WTC11 (cell line): Measurements from ENCODE around the gene PHF11. TPM values are rescaled to one million over a fixed set of nuclear protein-coding genes. Genes with fewer than 3 reads are reported as not detected.

Source experiments
- ATAC-seq: fragments of 200-7000 bp; cut with Tn5 transposase; 2 replicates; pipeline ENCODE4 v1.10.0; 2021; ENCODE audit warnings: mild to moderate bottlenecking, moderate library complexity
- CTCF ChIA-PET: fragments of 300-600 bp; sonication (Branson Sonifier 250); formaldehyde crosslinking; loops from one replicate; lab custom pipeline; 2021; ENCODE audit warnings: antibody characterized with exemption; lab: Charles Lee
- POLR2A ChIA-PET: fragments of 350-600 bp; sonication (Branson Sonifier 250); formaldehyde crosslinking; loops from one replicate; lab custom pipeline; 2021; ENCODE audit warnings: antibody characterized with exemption; lab: Charles Lee
- DNase-seq: peaks from one replicate; pipeline ENCODE4 v3.0.0; 2021; ENCODE audit warnings: low spot score
- H3K27ac Mint-ChIP-seq: 2 replicates; pipeline ENCODE4 v1.8.0; 2021; ENCODE audit warnings: mixed read lengths
- H3K27me3 Mint-ChIP-seq: 2 replicates; pipeline ENCODE4 v1.8.0; 2021; ENCODE audit warnings: low read depth, mild to moderate bottlenecking, moderate library complexity, mixed read lengths
- H3K36me3 Mint-ChIP-seq: 2 replicates; pipeline ENCODE4 v1.8.0; 2021; ENCODE audit warnings: mixed read lengths
- H3K4me1 Mint-ChIP-seq: 2 replicates; pipeline ENCODE4 v1.8.0; 2022; ENCODE audit warnings: mixed read lengths
- H3K4me3 Mint-ChIP-seq: 2 replicates; pipeline ENCODE4 v1.8.0; 2021; ENCODE audit warnings: mild to moderate bottlenecking, moderate library complexity, mixed read lengths
- H3K9me3 Mint-ChIP-seq: 2 replicates; pipeline ENCODE4 v1.8.0; 2021; ENCODE audit warnings: mixed read lengths
- ATF1 ChIP-seq: sonication (generic); formaldehyde crosslinking; IDR thresholded peaks from 2 replicates; pipeline ENCODE4 v1.8.1; 2023; ENCODE audit warnings: mild to moderate bottlenecking, moderate library complexity, missing genetic modification reagents
- ESRRA ChIP-seq: sonication (generic); formaldehyde crosslinking; IDR thresholded peaks from 2 replicates; pipeline ENCODE4 v1.8.1; 2022; ENCODE audit warnings: mild to moderate bottlenecking, missing genetic modification reagents, borderline replicate concordance
- FOXP1 ChIP-seq: sonication (generic); formaldehyde crosslinking; IDR thresholded peaks from 2 replicates; pipeline ENCODE4 v1.8.0; 2022; ENCODE audit warnings: missing genetic modification reagents, mild to moderate bottlenecking, moderate library complexity, borderline replicate concordance
- JAZF1 ChIP-seq: fragments of 250-450 bp; sonication (Bioruptor Pico); IDR thresholded peaks from 2 replicates; pipeline ENCODE4 v1.9.0; 2021; ENCODE audit warnings: moderate library complexity, mild to moderate bottlenecking, inconsistent platforms
- JUN ChIP-seq: sonication (generic); formaldehyde crosslinking; IDR thresholded peaks from 2 replicates; pipeline ENCODE4 v1.8.0; 2023; ENCODE audit warnings: mild to moderate bottlenecking, missing genetic modification reagents
- KAT7 ChIP-seq: sonication (generic); formaldehyde crosslinking; IDR thresholded peaks from 2 replicates; pipeline ENCODE4 v1.8.1; 2023; ENCODE audit warnings: missing genetic modification reagents, mild to moderate bottlenecking, borderline replicate concordance
- MXD4 ChIP-seq: fragments of 250-450 bp; sonication (Bioruptor Pico); IDR thresholded peaks from 2 replicates; pipeline ENCODE4 v1.8.0; 2021; ENCODE audit warnings: mild to moderate bottlenecking, moderate library complexity, borderline replicate concordance
- NFATC4 ChIP-seq: fragments of 250-450 bp; sonication (Bioruptor Pico); IDR thresholded peaks from 2 replicates; pipeline ENCODE4 v1.9.0; 2021; ENCODE audit warnings: mild to moderate bottlenecking
- NR1H2 ChIP-seq: sonication (generic); formaldehyde crosslinking; IDR thresholded peaks from 2 replicates; pipeline ENCODE4 v1.9.0; 2021; ENCODE audit warnings: mild to moderate bottlenecking, moderate library complexity, missing genetic modification reagents
- NR3C1 ChIP-seq: sonication (generic); formaldehyde crosslinking; conservative IDR thresholded peaks from 2 replicates; pipeline ENCODE4 v1.8.1; 2023; ENCODE audit warnings: low read depth, mild to moderate bottlenecking, missing genetic modification reagents
- PRRX2 ChIP-seq: fragments of 250-450 bp; sonication (Bioruptor Pico); IDR thresholded peaks from 2 replicates; pipeline ENCODE4 v1.8.0; 2021; ENCODE audit warnings: mild to moderate bottlenecking
- SOX15 ChIP-seq: fragments of 250-450 bp; sonication (Bioruptor Pico); IDR thresholded peaks from 2 replicates; pipeline ENCODE4 v1.9.0; 2021; ENCODE audit warnings: mild to moderate bottlenecking
- TEAD1 ChIP-seq: sonication (generic); formaldehyde crosslinking; IDR thresholded peaks from 2 replicates; pipeline ENCODE4 v1.8.0; 2022; ENCODE audit warnings: mild to moderate bottlenecking, missing genetic modification reagents
- ZNF219 ChIP-seq: sonication (generic); formaldehyde crosslinking; IDR thresholded peaks from 2 replicates; pipeline ENCODE4 v1.8.0; 2023; ENCODE audit warnings: missing genetic modification reagents, mild to moderate bottlenecking, borderline replicate concordance
- ZNF232 ChIP-seq: sonication (generic); formaldehyde crosslinking; IDR thresholded peaks from 2 replicates; pipeline ENCODE4 v1.8.0; 2022; ENCODE audit warnings: mild to moderate bottlenecking, missing genetic modification reagents
- ZNF396 ChIP-seq: fragments of 250-450 bp; sonication (Bioruptor Pico); IDR thresholded peaks from 2 replicates; pipeline ENCODE4 v1.8.0; 2021; ENCODE audit warnings: mild to moderate bottlenecking, moderate library complexity, borderline replicate concordance
- ZNF416 ChIP-seq: fragments of 250-450 bp; sonication (Bioruptor Pico); IDR thresholded peaks from 2 replicates; pipeline ENCODE4 v1.9.0; 2021; ENCODE audit warnings: mild to moderate bottlenecking, inconsistent platforms
- ZNF671 ChIP-seq: fragments of 250-450 bp; sonication (Bioruptor Pico); IDR thresholded peaks from 2 replicates; pipeline ENCODE4 v1.8.0; 2021; ENCODE audit warnings: mild to moderate bottlenecking
- total RNA-seq: library from RNA; stranded (reverse); gene quantifications from 3 replicates; pipeline ENCODE4 v1.2.3, GENCODE V29; 2021
- TF ChIP-seq, protein P1 (sequence below): sonication (generic); formaldehyde crosslinking; IDR thresholded peaks from 2 replicates; pipeline ENCODE4 v1.8.1; 2023; ENCODE audit warnings: mild to moderate bottlenecking, missing genetic modification reagents
- TF ChIP-seq, protein P2 (sequence below): sonication (generic); formaldehyde crosslinking; IDR thresholded peaks from 2 replicates; pipeline ENCODE4 v1.8.0; 2022; ENCODE audit warnings: mild to moderate bottlenecking, missing genetic modification reagents
- TF ChIP-seq, protein P3 (sequence below): sonication (generic); formaldehyde crosslinking; IDR thresholded peaks from 2 replicates; pipeline ENCODE4 v1.8.0; 2023; ENCODE audit warnings: missing genetic modification reagents
- TF ChIP-seq, protein P4 (sequence below): sonication (generic); formaldehyde crosslinking; IDR thresholded peaks from 2 replicates; pipeline ENCODE4 v1.8.1; 2022; ENCODE audit warnings: low read depth, mild to moderate bottlenecking, moderate library complexity, missing genetic modification reagents, borderline replicate concordance
- TF ChIP-seq, protein P5 (sequence below): sonication (generic); formaldehyde crosslinking; IDR thresholded peaks from 2 replicates; pipeline ENCODE4 v1.8.1; 2022; ENCODE audit warnings: missing genetic modification reagents, borderline replicate concordance
- TF ChIP-seq, protein P6 (sequence below): sonication (generic); formaldehyde crosslinking; IDR thresholded peaks from 2 replicates; pipeline ENCODE4 v1.8.1; 2022; ENCODE audit warnings: low read depth, missing genetic modification reagents, borderline replicate concordance
- TF ChIP-seq, protein P7 (sequence below): sonication (generic); formaldehyde crosslinking; IDR thresholded peaks from 2 replicates; pipeline ENCODE4 v1.8.1; 2023; ENCODE audit warnings: mild to moderate bottlenecking, missing genetic modification reagents, moderate library complexity

Gene PHF11
- total RNA-seq, 1 experiment from 2014 or later = 9.3 TPM

DNA sequence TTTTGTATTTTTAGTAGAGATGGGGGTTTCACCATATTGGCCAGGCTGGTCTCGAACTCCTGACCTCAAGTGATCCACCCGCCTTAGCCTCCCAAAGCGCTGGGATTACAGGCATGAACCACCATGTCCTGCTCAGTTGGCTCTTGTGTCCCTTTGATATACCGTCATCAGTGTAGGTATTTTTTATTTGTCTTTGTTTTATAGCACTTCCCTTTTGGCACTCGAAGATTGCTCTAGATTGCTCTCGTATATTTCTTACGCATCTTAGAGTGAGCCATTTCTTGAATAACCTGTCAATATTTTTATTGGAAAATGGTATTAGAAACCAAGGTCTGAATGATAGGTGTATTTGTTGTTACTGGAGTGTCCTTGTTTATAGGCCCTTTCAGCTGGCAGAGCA lies 42.3 kb upstream of the PHF11 start:
- no peaks in the 10 kb centered on the region for H3K36me3 Mint-ChIP-seq
- TF ChIP-seq ATF1 (CRISPR knock-in tag) = no peak
- TF ChIP-seq ZNF219 (CRISPR knock-in tag) = no peak
- TF ChIP-seq, protein P1, sequence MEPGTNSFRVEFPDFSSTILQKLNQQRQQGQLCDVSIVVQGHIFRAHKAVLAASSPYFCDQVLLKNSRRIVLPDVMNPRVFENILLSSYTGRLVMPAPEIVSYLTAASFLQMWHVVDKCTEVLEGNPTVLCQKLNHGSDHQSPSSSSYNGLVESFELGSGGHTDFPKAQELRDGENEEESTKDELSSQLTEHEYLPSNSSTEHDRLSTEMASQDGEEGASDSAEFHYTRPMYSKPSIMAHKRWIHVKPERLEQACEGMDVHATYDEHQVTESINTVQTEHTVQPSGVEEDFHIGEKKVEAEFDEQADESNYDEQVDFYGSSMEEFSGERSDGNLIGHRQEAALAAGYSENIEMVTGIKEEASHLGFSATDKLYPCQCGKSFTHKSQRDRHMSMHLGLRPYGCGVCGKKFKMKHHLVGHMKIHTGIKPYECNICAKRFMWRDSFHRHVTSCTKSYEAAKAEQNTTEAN = no peak
- TF ChIP-seq, protein P2, sequence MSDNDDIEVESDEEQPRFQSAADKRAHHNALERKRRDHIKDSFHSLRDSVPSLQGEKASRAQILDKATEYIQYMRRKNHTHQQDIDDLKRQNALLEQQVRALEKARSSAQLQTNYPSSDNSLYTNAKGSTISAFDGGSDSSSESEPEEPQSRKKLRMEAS (CRISPR knock-in tag) = no peak
- no peak for TF ChIP-seq ZNF232 (CRISPR knock-in tag)
- no peak for TF ChIP-seq SOX15
- TF ChIP-seq NFATC4 = no peak
- no peak for TF ChIP-seq ZNF396 (CRISPR knock-in tag)
- no peak for TF ChIP-seq ESRRA (CRISPR knock-in tag)
- no peak for TF ChIP-seq JUN (CRISPR knock-in tag)
- no peak for TF ChIP-seq NR1H2 (CRISPR knock-in tag)
- no peak for TF ChIP-seq FOXP1 (CRISPR knock-in tag)
- no peak for TF ChIP-seq PRRX2 (CRISPR knock-in tag)
- TF ChIP-seq, protein P3, sequence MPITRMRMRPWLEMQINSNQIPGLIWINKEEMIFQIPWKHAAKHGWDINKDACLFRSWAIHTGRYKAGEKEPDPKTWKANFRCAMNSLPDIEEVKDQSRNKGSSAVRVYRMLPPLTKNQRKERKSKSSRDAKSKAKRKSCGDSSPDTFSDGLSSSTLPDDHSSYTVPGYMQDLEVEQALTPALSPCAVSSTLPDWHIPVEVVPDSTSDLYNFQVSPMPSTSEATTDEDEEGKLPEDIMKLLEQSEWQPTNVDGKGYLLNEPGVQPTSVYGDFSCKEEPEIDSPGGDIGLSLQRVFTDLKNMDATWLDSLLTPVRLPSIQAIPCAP (CRISPR knock-in tag) = no peak
- no peak for TF ChIP-seq KAT7
- TF ChIP-seq, all 79 proteins: peak for 0
- Mint-ChIP-seq H3K9me3 (no peaks in the 10 kb centered on the region), H3K27me3 (no peaks in the 10 kb centered on the region), H3K4me3 (no peak overlapping the region), H3K27ac (no peak overlapping the region), H3K4me1 (no peaks in the 10 kb centered on the region)
- ATAC-seq = no peak
- ChIA-PET CTCF (no interaction called here), POLR2A (no interaction called here)
- DNase-seq = no peak

DNA sequence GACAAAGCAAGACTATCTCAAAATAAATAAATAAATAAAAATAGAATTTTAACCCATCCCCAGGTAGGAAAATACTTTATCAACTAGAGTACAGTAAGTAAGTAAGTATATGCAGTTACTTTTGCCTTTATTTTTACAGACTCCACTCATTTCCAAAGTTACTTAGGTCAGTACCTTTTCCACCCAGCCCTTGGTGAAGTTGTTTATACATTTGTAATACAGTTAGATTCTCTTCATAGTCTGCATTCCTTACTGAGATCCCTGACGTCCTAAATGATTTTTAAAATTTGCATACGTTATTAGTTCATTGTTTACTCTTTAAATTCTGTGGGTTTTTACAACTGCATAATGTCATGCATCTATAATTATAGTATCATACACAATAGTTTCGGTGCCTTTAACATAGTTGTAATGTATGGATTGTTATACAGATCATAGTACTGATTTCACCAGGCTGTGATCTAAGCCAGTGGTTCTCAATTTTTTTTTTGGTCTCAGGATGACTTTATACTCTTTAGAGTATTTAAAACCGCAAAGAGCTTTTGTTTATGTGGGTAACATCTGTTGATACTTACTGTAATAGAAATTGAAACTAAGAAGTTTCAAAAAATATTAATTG lies 41.3 kb upstream of the PHF11 start:
- DNase-seq = no peak
- Mint-ChIP-seq H3K4me3 (no peak overlapping the region), H3K36me3 (no peaks in the 10 kb centered on the region)
- ATAC-seq = no peak
- POLR2A ChIA-PET = no interaction called here
- no peak for TF ChIP-seq ZNF671 (CRISPR knock-in tag)
- TF ChIP-seq ZNF416 (CRISPR knock-in tag) = no peak
- TF ChIP-seq, protein P4, sequence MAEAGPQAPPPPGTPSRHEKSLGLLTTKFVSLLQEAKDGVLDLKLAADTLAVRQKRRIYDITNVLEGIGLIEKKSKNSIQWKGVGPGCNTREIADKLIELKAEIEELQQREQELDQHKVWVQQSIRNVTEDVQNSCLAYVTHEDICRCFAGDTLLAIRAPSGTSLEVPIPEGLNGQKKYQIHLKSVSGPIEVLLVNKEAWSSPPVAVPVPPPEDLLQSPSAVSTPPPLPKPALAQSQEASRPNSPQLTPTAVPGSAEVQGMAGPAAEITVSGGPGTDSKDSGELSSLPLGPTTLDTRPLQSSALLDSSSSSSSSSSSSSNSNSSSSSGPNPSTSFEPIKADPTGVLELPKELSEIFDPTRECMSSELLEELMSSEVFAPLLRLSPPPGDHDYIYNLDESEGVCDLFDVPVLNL (CRISPR knock-in tag) = no peak
- TF ChIP-seq, protein P2 (CRISPR knock-in tag) = no peak
- no peak for TF ChIP-seq MXD4 (CRISPR knock-in tag)
- no peak for TF ChIP-seq TEAD1 (CRISPR knock-in tag)
- TF ChIP-seq SOX15 = no peak
- TF ChIP-seq, protein P5, sequence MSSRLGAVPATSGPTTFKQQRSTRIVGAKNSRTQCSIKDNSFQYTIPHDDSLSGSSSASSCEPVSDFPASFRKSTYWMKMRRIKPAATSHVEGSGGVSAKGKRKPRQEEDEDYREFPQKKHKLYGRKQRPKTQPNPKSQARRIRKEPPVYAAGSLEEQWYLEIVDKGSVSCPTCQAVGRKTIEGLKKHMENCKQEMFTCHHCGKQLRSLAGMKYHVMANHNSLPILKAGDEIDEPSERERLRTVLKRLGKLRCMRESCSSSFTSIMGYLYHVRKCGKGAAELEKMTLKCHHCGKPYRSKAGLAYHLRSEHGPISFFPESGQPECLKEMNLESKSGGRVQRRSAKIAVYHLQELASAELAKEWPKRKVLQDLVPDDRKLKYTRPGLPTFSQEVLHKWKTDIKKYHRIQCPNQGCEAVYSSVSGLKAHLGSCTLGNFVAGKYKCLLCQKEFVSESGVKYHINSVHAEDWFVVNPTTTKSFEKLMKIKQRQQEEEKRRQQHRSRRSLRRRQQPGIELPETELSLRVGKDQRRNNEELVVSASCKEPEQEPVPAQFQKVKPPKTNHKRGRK (CRISPR knock-in tag) = no peak
- TF ChIP-seq, protein P6, sequence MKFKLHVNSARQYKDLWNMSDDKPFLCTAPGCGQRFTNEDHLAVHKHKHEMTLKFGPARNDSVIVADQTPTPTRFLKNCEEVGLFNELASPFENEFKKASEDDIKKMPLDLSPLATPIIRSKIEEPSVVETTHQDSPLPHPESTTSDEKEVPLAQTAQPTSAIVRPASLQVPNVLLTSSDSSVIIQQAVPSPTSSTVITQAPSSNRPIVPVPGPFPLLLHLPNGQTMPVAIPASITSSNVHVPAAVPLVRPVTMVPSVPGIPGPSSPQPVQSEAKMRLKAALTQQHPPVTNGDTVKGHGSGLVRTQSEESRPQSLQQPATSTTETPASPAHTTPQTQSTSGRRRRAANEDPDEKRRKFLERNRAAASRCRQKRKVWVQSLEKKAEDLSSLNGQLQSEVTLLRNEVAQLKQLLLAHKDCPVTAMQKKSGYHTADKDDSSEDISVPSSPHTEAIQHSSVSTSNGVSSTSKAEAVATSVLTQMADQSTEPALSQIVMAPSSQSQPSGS (CRISPR knock-in tag) = no peak
- TF ChIP-seq, protein P7, sequence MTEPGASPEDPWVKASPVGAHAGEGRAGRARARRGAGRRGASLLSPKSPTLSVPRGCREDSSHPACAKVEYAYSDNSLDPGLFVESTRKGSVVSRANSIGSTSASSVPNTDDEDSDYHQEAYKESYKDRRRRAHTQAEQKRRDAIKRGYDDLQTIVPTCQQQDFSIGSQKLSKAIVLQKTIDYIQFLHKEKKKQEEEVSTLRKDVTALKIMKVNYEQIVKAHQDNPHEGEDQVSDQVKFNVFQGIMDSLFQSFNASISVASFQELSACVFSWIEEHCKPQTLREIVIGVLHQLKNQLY (CRISPR knock-in tag) = no peak
- no peak for TF ChIP-seq NR3C1
- no peak for TF ChIP-seq JAZF1 (CRISPR knock-in tag)
- TF ChIP-seq, all 79 proteins: peak for 0
- Mint-ChIP-seq H3K9me3 (no peaks in the 10 kb centered on the region), H3K27ac (no peak overlapping the region), H3K4me1 (no peaks in the 10 kb centered on the region), H3K27me3 (no peaks in the 10 kb centered on the region)
- CTCF ChIA-PET = no interaction called here
